KOPT-K1 (cell line): Measurements from ENCODE around the gene L1CAM.

Source experiments
- H3K27ac ChIP-seq: fragments of 200-600 bp; sonication (generic); 2 replicates; pipeline ENCODE4 v1.5.1; 2016; ENCODE audit warnings: antibody characterized with exemption, mild to moderate bottlenecking, low read depth, low read length; ENCODE audit not compliant: poor library complexity, severe bottlenecking
- H3K36me3 ChIP-seq: fragments of 200-600 bp; sonication (generic); 2 replicates; pipeline ENCODE4 v1.5.1; 2017; ENCODE audit warnings: antibody characterized with exemption, mild to moderate bottlenecking, low read length, moderate library complexity; ENCODE audit not compliant: insufficient read depth
- H3K9me3 ChIP-seq: fragments of 200-600 bp; sonication (generic); 2 replicates; pipeline ENCODE4 v1.5.1; 2017; ENCODE audit warnings: antibody characterized with exemption, low read length, mild to moderate bottlenecking; ENCODE audit not compliant: insufficient read depth, poor library complexity, severe bottlenecking

L1CAM gene

GRCh38 chrX:153913701-153914100 is 27.7 kb upstream of the L1CAM start:
- H3K27ac ChIP-seq, result no peak overlapping the region
- peaks cover 89% of the 10 kb centered on the region for H3K36me3 ChIP-seq
- no peaks in the 10 kb centered on the region for H3K9me3 ChIP-seq

GRCh38 chrX:153913211-153913610 is 27.2 kb upstream of the L1CAM start:
- Histone ChIP-seq H3K9me3 (no peaks in the 10 kb centered on the region), H3K36me3 (peaks cover 89% of the 10 kb centered on the region), H3K27ac (no peak overlapping the region)

DNA sequence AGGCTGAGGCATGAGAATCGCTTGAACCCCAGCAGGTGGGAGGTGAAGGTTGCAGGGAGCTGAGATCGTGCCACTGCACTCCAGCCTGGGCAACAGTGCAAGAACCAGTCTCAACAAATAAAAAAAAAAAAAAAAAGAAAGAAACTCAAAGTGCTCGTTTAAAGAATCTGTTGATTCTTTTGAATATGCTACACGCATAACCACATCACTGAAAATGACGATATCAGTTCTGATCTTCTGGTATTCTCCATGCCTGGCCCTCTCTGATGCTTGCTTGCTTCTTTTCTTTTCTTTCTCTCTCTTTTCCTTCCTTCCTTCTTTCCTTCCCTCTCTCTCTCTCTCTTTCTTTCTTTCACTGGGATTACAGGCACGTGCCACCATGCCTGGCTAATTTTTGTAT is 25.8 kb upstream of the L1CAM start:
- Histone ChIP-seq H3K9me3 (no peaks in the 10 kb centered on the region), H3K27ac (peak overlapping the region; percentile 22), H3K36me3 (peaks cover 92% of the 10 kb centered on the region)

DNA sequence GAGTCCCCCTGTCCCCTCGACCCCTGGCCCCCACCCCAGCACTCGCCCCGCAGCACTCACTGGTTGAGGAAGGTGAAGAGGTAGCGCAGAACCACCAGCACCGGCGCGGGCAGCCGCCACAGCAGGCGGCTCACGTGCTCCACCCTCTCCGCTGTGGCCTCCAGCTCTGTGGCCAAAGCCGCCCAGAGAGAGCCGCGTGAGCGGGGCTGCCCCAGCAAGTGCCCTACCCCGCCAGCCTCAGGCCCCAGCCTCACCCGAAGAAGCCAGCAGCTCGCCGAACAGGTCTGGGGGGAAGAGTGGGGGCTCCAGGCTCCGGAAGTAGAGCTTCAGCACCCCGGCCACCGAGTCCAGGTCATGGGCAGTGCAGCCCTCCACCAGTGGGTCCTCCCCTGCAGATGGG is 24.5 kb upstream of the L1CAM start:
- no peaks in the 10 kb centered on the region for H3K9me3 ChIP-seq
- no peak overlapping the region for H3K27ac ChIP-seq
- peaks cover 87% of the 10 kb centered on the region for H3K36me3 ChIP-seq

- peaks cover 84% of the 10 kb centered on the region for H3K36me3 ChIP-seq
- H3K9me3 ChIP-seq, result no peaks in the 10 kb centered on the region
These were observed 24.0 kb upstream of the L1CAM start for GRCh38 chrX:153909980-153910360.

GRCh38 chrX:153909024-153909979 is 23.3 kb upstream of the L1CAM start:
- no peak overlapping the region for H3K27ac ChIP-seq

More at GRCh38 chrX:153909980-153910360, 24.0 kb upstream of the L1CAM start:
- no peak overlapping the region for H3K27ac ChIP-seq

DNA sequence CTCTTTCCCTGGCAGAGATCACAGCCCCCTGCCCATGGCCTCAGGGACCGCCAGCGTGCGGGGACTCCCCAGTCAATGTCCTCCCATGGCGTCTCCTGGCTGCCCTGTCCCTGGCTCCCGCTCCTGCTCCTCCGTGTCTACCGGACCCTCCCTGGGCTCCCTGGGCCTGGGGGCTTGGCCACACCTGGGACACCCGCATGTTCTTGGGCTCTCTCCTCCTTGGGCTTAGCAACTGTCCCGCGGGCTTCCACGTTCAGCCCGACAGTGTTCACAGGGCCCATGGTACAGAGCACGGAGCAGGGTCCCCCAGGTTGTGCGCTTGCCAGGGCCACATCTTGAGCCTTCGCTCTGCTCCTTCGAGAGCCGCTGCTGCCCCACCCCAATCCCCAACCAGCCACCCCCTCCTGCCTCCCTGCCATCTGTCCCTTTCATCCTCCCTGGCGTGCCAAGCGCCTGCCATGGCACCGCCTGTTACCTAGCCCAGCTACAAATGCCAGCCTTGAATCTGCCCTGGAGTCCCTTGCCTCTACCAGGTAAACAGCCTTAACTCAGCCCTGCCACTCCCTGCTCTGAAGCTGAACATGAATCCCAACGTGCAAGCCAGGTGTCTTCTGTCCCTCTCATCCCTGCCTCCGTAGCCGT is 22.4 kb upstream of the L1CAM start:
- H3K27ac ChIP-seq, result no peak overlapping the region
- peaks cover 67% of the 10 kb centered on the region for H3K36me3 ChIP-seq
- H3K9me3 ChIP-seq, result no peaks in the 10 kb centered on the region

More at GRCh38 chrX:153909024-153909979, 23.3 kb upstream of the L1CAM start:
- Histone ChIP-seq H3K9me3 (no peaks in the 10 kb centered on the region), H3K36me3 (peaks cover 77% of the 10 kb centered on the region)

GRCh38 chrX:153907456-153907855 is 21.5 kb upstream of the L1CAM start:
- Histone ChIP-seq H3K9me3 (no peaks in the 10 kb centered on the region), H3K27ac (no peak overlapping the region), H3K36me3 (peaks cover 58% of the 10 kb centered on the region)

DNA sequence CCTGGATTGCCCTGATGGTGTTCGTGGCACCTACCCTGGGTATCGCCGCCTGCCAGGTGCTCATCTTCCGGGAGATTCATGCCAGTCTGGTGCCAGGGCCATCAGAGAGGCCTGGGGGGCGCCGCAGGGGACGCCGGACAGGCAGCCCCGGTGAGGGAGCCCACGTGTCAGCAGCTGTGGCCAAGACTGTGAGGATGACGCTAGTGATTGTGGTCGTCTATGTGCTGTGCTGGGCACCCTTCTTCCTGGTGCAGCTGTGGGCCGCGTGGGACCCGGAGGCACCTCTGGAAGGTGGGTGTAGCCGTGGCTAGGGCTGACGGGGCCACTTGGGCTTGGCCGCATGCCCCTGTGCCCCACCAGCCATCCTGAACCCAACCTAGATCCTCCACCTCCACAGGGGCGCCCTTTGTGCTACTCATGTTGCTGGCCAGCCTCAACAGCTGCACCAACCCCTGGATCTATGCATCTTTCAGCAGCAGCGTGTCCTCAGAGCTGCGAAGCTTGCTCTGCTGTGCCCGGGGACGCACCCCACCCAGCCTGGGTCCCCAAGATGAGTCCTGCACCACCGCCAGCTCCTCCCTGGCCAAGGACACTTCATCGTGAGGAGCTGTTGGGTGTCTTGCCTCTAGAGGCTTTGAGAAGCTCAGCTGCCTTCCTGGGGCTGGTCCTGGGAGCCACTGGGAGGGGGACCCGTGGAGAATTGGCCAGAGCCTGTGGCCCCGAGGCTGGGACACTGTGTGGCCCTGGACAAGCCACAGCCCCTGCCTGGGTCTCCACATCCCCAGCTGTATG is 20.3 kb upstream of the L1CAM start:
- H3K36me3 ChIP-seq, result peaks cover 47% of the 10 kb centered on the region
- H3K27ac ChIP-seq, result peak overlapping the region; percentile 14
- H3K9me3 ChIP-seq, result no peaks in the 10 kb centered on the region

DNA sequence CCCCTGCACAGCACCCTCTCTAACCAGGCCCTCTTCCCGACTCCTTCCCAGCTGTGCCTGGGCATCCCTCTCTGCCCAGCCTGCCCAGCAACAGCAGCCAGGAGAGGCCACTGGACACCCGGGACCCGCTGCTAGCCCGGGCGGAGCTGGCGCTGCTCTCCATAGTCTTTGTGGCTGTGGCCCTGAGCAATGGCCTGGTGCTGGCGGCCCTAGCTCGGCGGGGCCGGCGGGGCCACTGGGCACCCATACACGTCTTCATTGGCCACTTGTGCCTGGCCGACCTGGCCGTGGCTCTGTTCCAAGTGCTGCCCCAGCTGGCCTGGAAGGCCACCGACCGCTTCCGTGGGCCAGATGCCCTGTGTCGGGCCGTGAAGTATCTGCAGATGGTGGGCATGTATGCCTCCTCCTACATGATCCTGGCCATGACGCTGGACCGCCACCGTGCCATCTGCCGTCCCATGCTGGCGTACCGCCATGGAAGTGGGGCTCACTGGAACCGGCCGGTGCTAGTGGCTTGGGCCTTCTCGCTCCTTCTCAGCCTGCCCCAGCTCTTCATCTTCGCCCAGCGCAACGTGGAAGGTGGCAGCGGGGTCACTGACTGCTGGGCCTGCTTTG is 19.6 kb upstream of the L1CAM start:
- H3K36me3 ChIP-seq, result peaks cover 42% of the 10 kb centered on the region
- no peak overlapping the region for H3K27ac ChIP-seq
- no peaks in the 10 kb centered on the region for H3K9me3 ChIP-seq

DNA sequence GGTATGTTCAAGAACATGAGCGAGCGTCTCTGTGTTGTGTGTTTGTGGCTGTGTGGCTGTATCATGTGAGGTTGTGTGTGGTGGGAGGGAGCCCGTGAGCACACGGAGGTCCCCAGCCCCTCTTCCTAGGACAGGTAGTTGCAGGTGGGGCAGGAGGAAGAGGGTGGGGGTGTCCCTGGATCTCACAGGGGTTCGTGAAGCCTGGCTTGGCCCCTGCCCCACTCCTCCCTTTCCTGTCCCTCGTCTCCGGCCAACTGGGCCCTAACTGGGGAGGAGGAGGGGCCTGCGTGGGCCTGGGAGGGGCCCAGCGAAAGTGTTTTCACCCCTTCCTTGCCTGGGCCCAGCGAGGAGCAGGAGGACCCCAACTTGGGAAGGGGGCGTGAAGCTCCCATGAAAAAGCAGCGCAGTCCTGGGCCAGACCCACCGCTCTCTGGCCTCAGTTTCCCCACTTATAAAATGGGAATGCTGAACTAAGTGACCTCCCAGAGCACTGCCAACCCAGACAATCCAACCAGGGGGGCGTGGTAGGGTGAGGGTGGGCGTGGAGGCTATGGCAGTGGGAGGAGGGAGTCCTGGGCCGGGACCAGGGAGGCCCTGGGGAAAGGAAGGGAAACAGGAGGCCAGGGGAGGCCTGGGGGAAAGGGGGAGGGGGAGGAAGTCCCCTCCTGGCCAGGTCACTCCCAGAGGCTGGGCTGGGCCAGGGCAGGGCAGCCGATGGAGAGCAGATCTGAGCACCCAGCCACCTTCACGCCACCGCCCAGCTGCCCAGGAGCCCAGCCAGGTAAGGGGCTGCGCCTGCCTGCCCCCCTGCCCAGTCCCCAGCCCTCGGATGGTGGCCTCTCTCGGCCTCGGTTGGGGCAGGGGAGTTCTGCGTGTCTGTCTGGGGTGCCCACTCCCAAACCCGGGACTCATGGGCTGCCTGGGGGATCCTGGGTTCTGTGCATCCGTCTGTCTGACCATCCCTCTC is 18.3 kb upstream of the L1CAM start, which contains the start of gene AVPR2:
TSS of gene AVPR2 (plus strand) at position 683 of the 967 bp plus-strand sequence. CDS start 473 bp downstream, outside the sequence.
- Histone ChIP-seq H3K36me3 (peaks cover 33% of the 10 kb centered on the region), H3K9me3 (no peaks in the 10 kb centered on the region), H3K27ac (peak within 1 kb of the TSS; percentile 59)

DNA sequence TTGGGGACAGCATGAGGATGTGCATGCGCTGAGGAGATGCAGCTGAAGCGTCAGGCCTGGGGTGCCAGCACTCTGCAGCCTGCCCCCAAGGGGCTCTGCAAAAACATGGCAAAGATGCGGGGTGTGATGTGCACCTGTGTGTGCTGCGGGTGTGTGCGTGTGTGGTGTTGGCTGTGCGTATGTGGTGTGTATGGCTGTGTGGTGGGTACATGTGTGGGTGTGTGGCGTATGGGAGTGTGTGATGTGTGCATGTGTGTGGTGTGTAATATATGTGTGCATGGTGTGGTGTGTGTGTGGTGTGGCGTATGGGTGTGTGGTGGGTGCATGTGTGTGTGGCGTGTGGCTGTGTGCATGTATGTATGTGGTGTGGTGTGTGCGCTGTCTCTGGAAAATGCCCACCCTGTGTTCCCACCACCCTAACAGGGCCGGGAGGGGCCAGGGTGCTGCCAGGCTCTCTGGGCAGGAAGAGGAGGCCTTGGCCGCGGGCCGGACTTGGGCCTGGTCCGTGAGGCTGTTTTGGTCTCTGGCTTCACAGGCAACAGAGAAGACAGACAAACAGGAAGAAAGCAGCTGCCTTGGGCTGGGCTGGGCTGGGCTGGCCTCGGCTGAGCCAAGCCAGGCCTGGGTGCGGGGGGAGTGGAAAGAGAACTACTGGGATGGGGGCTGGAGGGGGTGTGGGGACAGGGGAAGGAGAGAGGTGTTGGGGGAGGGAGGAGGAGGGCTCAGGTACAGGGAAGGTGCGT is 17.4 kb upstream of the L1CAM start:
- Histone ChIP-seq H3K27ac (peak overlapping the region; percentile 59), H3K36me3 (peaks cover 24% of the 10 kb centered on the region), H3K9me3 (no peaks in the 10 kb centered on the region)

GRCh38 chrX:153902385-153902784 is 16.4 kb upstream of the L1CAM start:
- Histone ChIP-seq H3K36me3 (peaks cover 15% of the 10 kb centered on the region), H3K27ac (peak overlapping the region; percentile 59), H3K9me3 (no peaks in the 10 kb centered on the region)
